Fibroblast of lung (primary cell): ENCODE data around the gene SPEF2.

Experiments used
- CTCF ChIP-seq, 2 donors: IDR thresholded peaks in 1 of 2; conservative IDR thresholded peaks in 1 of 2; 1 replicate in 1 of 2; 2 replicates in 1 of 2; pipeline ENCODE4 v1.5.1; 2011 to 2012; ENCODE audit warnings: low read length in 2 of 2, control low read depth in 1 of 2, inconsistent platforms in 1 of 2, low read depth in 1 of 2, mild to moderate bottlenecking in 1 of 2
- EZH2 ChIP-seq: IDR thresholded peaks from 2 replicates; pipeline ENCODE4 v1.5.1; 2012; ENCODE audit warnings: low read length, control low read depth, mild to moderate bottlenecking; ENCODE audit errors: missing control alignments

GRCh38 chr5:35785601-35786085 is 168.0 kb downstream of the SPEF2 start:
- TF ChIP-seq CTCF (conservative IDR thresholded peaks at IDR 0.05 in 1 of 2, IDR thresholded peaks at IDR 0.05 in 1 of 2; ENCODE audit: low read depth in 1 of 2, low read length in 2 of 2) = no peak
- TF ChIP-seq EZH2 = no peak
